ENCODE measurements around the gene PLET1. TPM values are rescaled to one million over a fixed set of nuclear protein-coding genes. Genes with fewer than 3 reads are reported as not detected.

Gene PLET1
- total and polyA plus RNA-seq, 2 of the 8 experiments (the other 6 are each of a cell fraction or from before 2014, with no cell fraction given): not detected

- DNase-seq (ENCODE audit: low read depth in 1 of 2, low spot score in 2 of 2) (no peak), FAIRE-seq (no peak)
- H3K14ac ChIP-seq (ENCODE audit: insufficient read length): no peak overlapping the region
- H4K20me1 ChIP-seq (replicated peaks in 1 of 2; ENCODE audit: control insufficient read depth in 1 of 2, insufficient read depth in 2 of 2, low read length in 2 of 2): no peaks in the 10 kb centered on the region
- H3K79me1 ChIP-seq (ENCODE audit: low read depth, low read length): no peaks in the 10 kb centered on the region; the same call in 1 of the 2 replicates
- peak overlapping the region; percentile 74 for H4K5ac ChIP-seq (ENCODE audit: insufficient read length, low read depth, low read length)
- H3K9me3 ChIP-seq (ENCODE audit: insufficient read depth in 2 of 2, low read depth in 1 of 2, low read length in 1 of 2): no peaks in the 10 kb centered on the region
- peak overlapping the region; percentile 9 to 90 (median 82); a peak in 5 of 7 replicates for H3K9ac ChIP-seq (replicated peaks in 1 of 4; ENCODE audit: extremely low read depth in 1 of 4, low read depth in 3 of 4, low read length in 3 of 4)
- no peak overlapping the region for H3K23ac ChIP-seq (ENCODE audit: insufficient read length)
- peak overlapping the region; percentile 91; the same call in 1 of the 2 replicates for H3K27ac ChIP-seq (ENCODE audit: low read depth, low read length)
- no peak overlapping the region for H2BK15ac ChIP-seq (ENCODE audit: low read length)
- ChIA-PET CTCF (ENCODE audit: partially characterized antibody) (interaction anchor here (1.0 to 1.9 kb wide), 3 partner anchors 48 to 1500 kb away, joined by 3 to 15 read pairs (median 3); no protein-coding TSS in a partner anchor), POLR2A (ENCODE audit: partially characterized antibody) (interaction anchor here (1.2 to 1.7 kb wide), 2 partner anchors 11 to 51 kb away, joined by 4 to 5 read pairs; no protein-coding TSS in a partner anchor)
- no peak overlapping the region; the same call in 1 of the 2 replicates for H3K18ac ChIP-seq (ENCODE audit: extremely low read depth, low read length)
- H3K27me3 ChIP-seq (replicated peaks in 1 of 4; ENCODE audit: control insufficient read depth in 3 of 4, extremely low read depth in 1 of 4, insufficient read depth in 3 of 4, low read length in 3 of 4): 0 out of 7 replicates have a peak, but pooled peaks cover 0 to 4% (median under 1%) of the 10 kb centered on the region in 4 experiments
- H3K4me2 ChIP-seq (ENCODE audit: insufficient read depth in 1 of 2, low read depth in 2 of 2, low read length in 2 of 2): peak overlapping the region; percentile 90 to 98
- no peak overlapping the region for H2AK5ac ChIP-seq (ENCODE audit: low read depth, low read length)
- peaks cover 8% of the 10 kb centered on the region for H3K23me2 ChIP-seq (ENCODE audit: low read depth, low read length)
- no peak overlapping the region for H2BK12ac ChIP-seq (ENCODE audit: low read depth, low read length)
- peak overlapping the region; percentile 79 to 89 (median 86) for H3K4me3 ChIP-seq (ENCODE audit: extremely low read depth in 1 of 4, insufficient read depth in 2 of 4, low read depth in 3 of 4, low read length in 4 of 4)
- no peak overlapping the region for H2BK20ac ChIP-seq (ENCODE audit: low read length)
- no peak overlapping the region for H2BK120ac ChIP-seq (replicated peaks; ENCODE audit: low read depth, low read length)
- peaks cover 0 to 19% (median 9%) of the 10 kb centered on the region in 4 experiments; a peak in 4 of 8 replicates for H3K36me3 ChIP-seq (ENCODE audit: control insufficient read depth in 2 of 4, insufficient read depth in 4 of 4, low read length in 3 of 4)
- H2AFZ ChIP-seq (ENCODE audit: low read length): peak overlapping the region; percentile 89
- peak overlapping the region; percentile 87; the same call in 1 of the 2 replicates for H4K8ac ChIP-seq (ENCODE audit: extremely low read depth, insufficient read depth, low read length)
- H3K4ac ChIP-seq (replicated peaks; ENCODE audit: insufficient read length, low read depth, low read length): no peak overlapping the region
- 29% methylated on average over 6 of the region's 8 CpGs; no CpG with 5 or more reads in 1 of the 2 experiments for WGBS, 2 experiments (ENCODE audit: extremely low coverage in 1 of 2, insufficient coverage in 1 of 2, insufficient read length in 1 of 2, insufficient replicate concordance in 2 of 2, low coverage in 1 of 2, low lambda C conversion rate in 2 of 2, missing lambda C conversion rate in 1 of 2)
- peaks cover 0 to 22% of the 10 kb centered on the region in 2 experiments; a peak in 2 of 4 replicates for H3K79me2 ChIP-seq (ENCODE audit: control insufficient read depth in 1 of 2, insufficient read depth in 2 of 2, low read length in 2 of 2)
- TF ChIP-seq CBX8 (IDR thresholded peaks at IDR 0.05; ENCODE audit: borderline replicate concordance, low read depth, low read length) (no peak), POLR2A (IDR thresholded peaks at IDR 0.05; ENCODE audit: control extremely low read depth in 1 of 2, low read depth in 2 of 2, low read length in 2 of 2) (no peak), KDM1A (IDR thresholded peaks at IDR 0.05; ENCODE audit: borderline replicate concordance, low read length) (no peak), NRF1 (IDR thresholded peaks at IDR 0.05; ENCODE audit: low read depth, low read length) (no peak), JUN (IDR thresholded peaks at IDR 0.05; ENCODE audit: low read depth, low read length) (no peak), ATF2 (IDR thresholded peaks at IDR 0.05; ENCODE audit: low read length) (no peak), EGR1 (IDR thresholded peaks at IDR 0.05; ENCODE audit: borderline replicate concordance, low read depth, low read length) (no peak), TBP (IDR thresholded peaks at IDR 0.05; ENCODE audit: low read depth, low read length) (no peak)
- H4K91ac ChIP-seq (replicated peaks; ENCODE audit: insufficient read length, low read length): no peak overlapping the region
- no peaks in the 10 kb centered on the region; a peak in 1 of 7 replicates for H3K4me1 ChIP-seq (replicated peaks in 1 of 4; ENCODE audit: control insufficient read depth in 3 of 4, insufficient read depth in 4 of 4, low read length in 3 of 4)
- peak overlapping the region; percentile 71 for H3K56ac ChIP-seq (replicated peaks; ENCODE audit: insufficient read length, low read depth, low read length)
- H2BK5ac ChIP-seq (ENCODE audit: low read depth, low read length): peak overlapping the region; percentile 99
Measured at GRCh38 chr11:112225753-112226061, 35.0 kb downstream of the PLET1 start.
